Astrocyte of the spinal cord (primary cell): Measurements from ENCODE around the gene UBXN6.

Experiments used
- DNase-seq: peaks from one replicate; pipeline ENCODE4 v3.0.0; 2011; ENCODE audit warnings: low read depth, low spot score
- H3K4me3 ChIP-seq: 2 replicates; pipeline ENCODE4 v1.5.1; 2011; ENCODE audit warnings: low read depth, mild to moderate bottlenecking, low read length, moderate library complexity
- CTCF ChIP-seq: IDR thresholded peaks from 2 replicates; pipeline ENCODE4 v1.5.1; 2012; ENCODE audit warnings: low read depth, mild to moderate bottlenecking, low read length, inconsistent platforms
- in situ Hi-C: cut with HindIII; loops from 2 replicates; pipeline ENCODE4 v1.10.0; 2017; ENCODE audit warnings: low sequenced_read_pairs

Gene UBXN6

GRCh38 chr19:4503825-4504170 lies 46.2 kb upstream of the UBXN6 start:
- DNase-seq = no peak

GRCh38 chr19:4503132-4503824 lies 45.7 kb upstream of the UBXN6 start:
- no peak overlapping the region for H3K4me3 ChIP-seq
- in situ Hi-C loops = no loop called here
- TF ChIP-seq CTCF = no peak
- no peak for DNase-seq

More at GRCh38 chr19:4503825-4504170, 46.2 kb upstream of the UBXN6 start:
- TF ChIP-seq CTCF = no peak
- in situ Hi-C loops = no loop called here
- no peak overlapping the region for H3K4me3 ChIP-seq

GRCh38 chr19:4502282-4503131 lies 44.9 kb upstream of the UBXN6 start:
- H3K4me3 ChIP-seq = no peak overlapping the region
- DNase-seq = no peak
- no peak for TF ChIP-seq CTCF
- in situ Hi-C loops = no loop called here

GRCh38 chr19:4501691-4502090 lies 44.1 kb upstream of the UBXN6 start:
- H3K4me3 ChIP-seq = no peak overlapping the region
- no peak for TF ChIP-seq CTCF
- no peak for DNase-seq
- in situ Hi-C loops = no loop called here

- in situ Hi-C loops = no loop called here
- no peak overlapping the region for H3K4me3 ChIP-seq
- no peak for DNase-seq
- TF ChIP-seq CTCF = no peak
Measured at GRCh38 chr19:4500841-4501591, 43.4 kb upstream of the UBXN6 start.

- DNase-seq = no peak
- TF ChIP-seq CTCF = no peak
- in situ Hi-C loops = no loop called here
Measured at GRCh38 chr19:4499855-4500254, 42.3 kb upstream of the UBXN6 start.

More at GRCh38 chr19:4499855-4500254, 42.3 kb upstream of the UBXN6 start:
- H3K4me3 ChIP-seq = no peak overlapping the region
